Neural cell (in vitro differentiated cells): ENCODE data around the gene MRPL52. TPM values are rescaled to one million over a fixed set of nuclear protein-coding genes. Genes with fewer than 3 reads are reported as not detected.
"Not testable (repeated sequence)": the region's sequence is repeated elsewhere in the genome, so short reads cannot be mapped to it uniquely, and the experiment has no call there.

Experiments used
- H2AFZ ChIP-seq: fragments of 200-600, 300-800 bp; sonication (generic), shearing (Covaris generic); 2 replicates; pipeline ENCODE4 v1.6.0; 2014; ENCODE audit warnings: low read depth, mild to moderate bottlenecking, antibody characterized with exemption, low read length, moderate library complexity
- H3F3A ChIP-seq: fragments of 200-600 bp; shearing (Covaris generic); 2 replicates; pipeline ENCODE4 v1.6.1; 2016; ENCODE audit warnings: mild to moderate bottlenecking, moderate library complexity, mixed read lengths, antibody characterized with exemption, low read length; ENCODE audit not compliant: insufficient read depth, poor library complexity, severe bottlenecking
- H3K27ac ChIP-seq: fragments of 200-600, 300-800 bp; sonication (generic), shearing (Covaris generic); 2 replicates; pipeline ENCODE4 v1.5.1; 2014; ENCODE audit warnings: mild to moderate bottlenecking, low read length, moderate library complexity
- H3K27me3 ChIP-seq: fragments of 300-800, 200-600 bp; sonication (generic), shearing (Covaris generic); 2 replicates; pipeline ENCODE4 v1.6.0; 2014; ENCODE audit warnings: mild to moderate bottlenecking, low read depth, low read length, moderate library complexity; ENCODE audit not compliant: insufficient read depth
- H3K36me3 ChIP-seq: fragments of 300-800, 200-600 bp; sonication (generic), shearing (Covaris generic); 2 replicates; pipeline ENCODE4 v1.5.1; 2014; ENCODE audit warnings: mild to moderate bottlenecking, antibody characterized with exemption, low read length, moderate library complexity; ENCODE audit not compliant: insufficient read depth
- H3K4me2 ChIP-seq: fragments of 300-800, 200-600 bp; sonication (generic), shearing (Covaris generic); 2 replicates; pipeline ENCODE4 v1.6.0; 2014; ENCODE audit warnings: mild to moderate bottlenecking, low read length
- H3K4me3 ChIP-seq: fragments of 300-800, 200-600 bp; sonication (generic), shearing (Covaris generic); 2 replicates; pipeline ENCODE4 v1.5.1; 2014; ENCODE audit warnings: mild to moderate bottlenecking, low read length, moderate library complexity
- H3K79me2 ChIP-seq: fragments of 200-600 bp; shearing (Covaris generic); replicated peaks from 2 replicates; pipeline ENCODE4 v1.6.0; 2014; ENCODE audit warnings: mild to moderate bottlenecking, low read length, moderate library complexity; ENCODE audit not compliant: insufficient read depth
- H3K9ac ChIP-seq: fragments of 300-800, 200-600 bp; sonication (generic), shearing (Covaris generic); 2 replicates; pipeline ENCODE4 v1.6.1; 2016; ENCODE audit warnings: mild to moderate bottlenecking, low read length, mixed read lengths
- H3K9me2 ChIP-seq: fragments of 200-600 bp; shearing (Covaris generic); 2 replicates; pipeline ENCODE4 v1.6.1; 2016; ENCODE audit warnings: mild to moderate bottlenecking, low read length, mixed read lengths; ENCODE audit not compliant: insufficient read depth
- H3K9me3 ChIP-seq: fragments of 200-600, 300-800 bp; sonication (generic), shearing (Covaris generic); 2 replicates; pipeline ENCODE4 v1.6.1; 2016; ENCODE audit warnings: mild to moderate bottlenecking, mixed run types, low read length, moderate library complexity, mixed read lengths
- H4K20me1 ChIP-seq: fragments of 200-600 bp; shearing (Covaris generic); 2 replicates; pipeline ENCODE4 v1.6.1; 2016; ENCODE audit warnings: mild to moderate bottlenecking, mixed run types; ENCODE audit not compliant: insufficient read depth
- EP300 ChIP-seq: fragments of 450-650 bp; conservative IDR thresholded peaks from 2 replicates; pipeline ENCODE4 v1.6.1; 2014; ENCODE audit warnings: antibody characterized with exemption, mild to moderate bottlenecking, moderate library complexity; ENCODE audit not compliant: poor library complexity, severe bottlenecking
- EZH2 ChIP-seq: fragments of 200-600, 300-800 bp; shearing (Covaris generic), sonication (generic); IDR thresholded peaks from 2 replicates; pipeline ENCODE4 v1.6.1; 2014; ENCODE audit warnings: antibody characterized with exemption, low read length, borderline replicate concordance, mild to moderate bottlenecking; ENCODE audit not compliant: insufficient read depth, poor library complexity, severe bottlenecking
- MXI1 ChIP-seq: fragments of 450-650 bp; conservative IDR thresholded peaks from 2 replicates; pipeline ENCODE4 v1.6.1; 2014; ENCODE audit warnings: antibody characterized with exemption, mild to moderate bottlenecking; ENCODE audit not compliant: poor library complexity, severe bottlenecking
- POLR2AphosphoS5 ChIP-seq: IDR thresholded peaks from 2 replicates; pipeline ENCODE4 v1.6.1; 2012
- RAD21 ChIP-seq: fragments of 450-650 bp; conservative IDR thresholded peaks from 2 replicates; pipeline ENCODE4 v1.6.1; 2014; ENCODE audit warnings: antibody characterized with exemption, mild to moderate bottlenecking, moderate library complexity
- SMC3 ChIP-seq: fragments of 450-650 bp; conservative IDR thresholded peaks from 2 replicates; pipeline ENCODE4 v1.6.1; 2014; ENCODE audit warnings: antibody characterized with exemption, mild to moderate bottlenecking, moderate library complexity; ENCODE audit not compliant: poor library complexity
- TAF1 ChIP-seq: IDR thresholded peaks from 2 replicates; pipeline ENCODE4 v1.6.1; 2012; ENCODE audit warnings: low read depth
- polyA plus RNA-seq: library from polyadenylated mRNA; depleted of rRNA; stranded (reverse); fragments of >200 nt; gene quantifications from 2 replicates; pipeline ENCODE4 v1.2.3, GENCODE V29; 2014
- TF ChIP-seq, protein P1 (sequence below): fragments of 450-650 bp; IDR thresholded peaks from 2 replicates; pipeline ENCODE4 v1.5.1; 2014; ENCODE audit warnings: antibody characterized with exemption, mild to moderate bottlenecking, moderate library complexity; ENCODE audit not compliant: poor library complexity, severe bottlenecking
- TF ChIP-seq, protein P2 (sequence below): IDR thresholded peaks from 2 replicates; pipeline ENCODE4 v1.6.1; 2012; ENCODE audit warnings: borderline replicate concordance

The MRPL52 gene
- polyA plus RNA-seq, 1 donor from 2014 or later: 161 TPM

DNA sequence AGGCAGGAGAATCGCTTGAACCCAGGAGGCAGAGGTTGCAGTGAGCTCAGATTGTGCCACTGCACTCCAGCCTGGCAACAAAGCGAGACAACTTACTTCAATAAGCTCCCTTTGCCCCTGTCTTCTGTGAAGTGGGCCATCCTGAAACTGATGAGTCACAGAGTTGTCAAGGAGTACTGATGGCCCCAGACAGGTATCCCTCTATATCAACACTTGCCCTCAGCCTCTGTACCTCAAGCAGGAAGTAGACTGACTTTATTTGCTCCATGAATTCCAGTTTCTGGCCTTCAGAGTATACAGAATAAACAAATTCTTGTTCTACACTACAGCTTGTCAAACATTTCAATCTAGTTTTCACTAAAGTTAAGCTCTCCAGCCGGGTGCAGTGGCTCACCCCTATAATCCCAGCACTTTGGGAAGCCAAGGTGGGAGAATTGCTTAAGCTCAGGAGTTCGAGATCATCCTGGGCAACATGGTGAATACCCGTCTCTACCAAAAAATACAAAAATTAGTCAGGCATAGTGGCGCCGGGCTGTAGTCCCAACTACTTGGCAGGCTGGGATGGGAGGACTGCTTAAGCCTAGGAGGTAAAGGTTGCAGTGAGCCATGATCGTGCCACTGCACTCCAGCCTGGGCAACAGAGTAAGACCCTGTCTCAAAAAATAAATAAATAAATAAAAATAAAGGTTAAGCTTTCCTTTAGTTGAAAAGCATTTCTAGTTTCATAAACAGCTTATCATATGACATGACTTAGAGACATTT, 25.5 kb downstream of the MRPL52 start:
- H3K79me2 ChIP-seq: no peaks in the 10 kb centered on the region
- no peak overlapping the region for H3K4me2 ChIP-seq
- TF ChIP-seq EZH2 (no peak), SMC3 (no peak), MXI1 (no peak), TAF1 (no peak), POLR2AphosphoS5 (no peak), RAD21 (no peak)
- TF ChIP-seq, protein P1, sequence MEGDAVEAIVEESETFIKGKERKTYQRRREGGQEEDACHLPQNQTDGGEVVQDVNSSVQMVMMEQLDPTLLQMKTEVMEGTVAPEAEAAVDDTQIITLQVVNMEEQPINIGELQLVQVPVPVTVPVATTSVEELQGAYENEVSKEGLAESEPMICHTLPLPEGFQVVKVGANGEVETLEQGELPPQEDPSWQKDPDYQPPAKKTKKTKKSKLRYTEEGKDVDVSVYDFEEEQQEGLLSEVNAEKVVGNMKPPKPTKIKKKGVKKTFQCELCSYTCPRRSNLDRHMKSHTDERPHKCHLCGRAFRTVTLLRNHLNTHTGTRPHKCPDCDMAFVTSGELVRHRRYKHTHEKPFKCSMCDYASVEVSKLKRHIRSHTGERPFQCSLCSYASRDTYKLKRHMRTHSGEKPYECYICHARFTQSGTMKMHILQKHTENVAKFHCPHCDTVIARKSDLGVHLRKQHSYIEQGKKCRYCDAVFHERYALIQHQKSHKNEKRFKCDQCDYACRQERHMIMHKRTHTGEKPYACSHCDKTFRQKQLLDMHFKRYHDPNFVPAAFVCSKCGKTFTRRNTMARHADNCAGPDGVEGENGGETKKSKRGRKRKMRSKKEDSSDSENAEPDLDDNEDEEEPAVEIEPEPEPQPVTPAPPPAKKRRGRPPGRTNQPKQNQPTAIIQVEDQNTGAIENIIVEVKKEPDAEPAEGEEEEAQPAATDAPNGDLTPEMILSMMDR: no peak
- TF ChIP-seq, protein P2, sequence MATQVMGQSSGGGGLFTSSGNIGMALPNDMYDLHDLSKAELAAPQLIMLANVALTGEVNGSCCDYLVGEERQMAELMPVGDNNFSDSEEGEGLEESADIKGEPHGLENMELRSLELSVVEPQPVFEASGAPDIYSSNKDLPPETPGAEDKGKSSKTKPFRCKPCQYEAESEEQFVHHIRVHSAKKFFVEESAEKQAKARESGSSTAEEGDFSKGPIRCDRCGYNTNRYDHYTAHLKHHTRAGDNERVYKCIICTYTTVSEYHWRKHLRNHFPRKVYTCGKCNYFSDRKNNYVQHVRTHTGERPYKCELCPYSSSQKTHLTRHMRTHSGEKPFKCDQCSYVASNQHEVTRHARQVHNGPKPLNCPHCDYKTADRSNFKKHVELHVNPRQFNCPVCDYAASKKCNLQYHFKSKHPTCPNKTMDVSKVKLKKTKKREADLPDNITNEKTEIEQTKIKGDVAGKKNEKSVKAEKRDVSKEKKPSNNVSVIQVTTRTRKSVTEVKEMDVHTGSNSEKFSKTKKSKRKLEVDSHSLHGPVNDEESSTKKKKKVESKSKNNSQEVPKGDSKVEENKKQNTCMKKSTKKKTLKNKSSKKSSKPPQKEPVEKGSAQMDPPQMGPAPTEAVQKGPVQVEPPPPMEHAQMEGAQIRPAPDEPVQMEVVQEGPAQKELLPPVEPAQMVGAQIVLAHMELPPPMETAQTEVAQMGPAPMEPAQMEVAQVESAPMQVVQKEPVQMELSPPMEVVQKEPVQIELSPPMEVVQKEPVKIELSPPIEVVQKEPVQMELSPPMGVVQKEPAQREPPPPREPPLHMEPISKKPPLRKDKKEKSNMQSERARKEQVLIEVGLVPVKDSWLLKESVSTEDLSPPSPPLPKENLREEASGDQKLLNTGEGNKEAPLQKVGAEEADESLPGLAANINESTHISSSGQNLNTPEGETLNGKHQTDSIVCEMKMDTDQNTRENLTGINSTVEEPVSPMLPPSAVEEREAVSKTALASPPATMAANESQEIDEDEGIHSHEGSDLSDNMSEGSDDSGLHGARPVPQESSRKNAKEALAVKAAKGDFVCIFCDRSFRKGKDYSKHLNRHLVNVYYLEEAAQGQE: no peak
- no peak overlapping the region for H2AFZ ChIP-seq
- H3K27ac ChIP-seq: no peak overlapping the region
- H3K27me3 ChIP-seq: no peaks in the 10 kb centered on the region
- H3K9me2 ChIP-seq: no peaks in the 10 kb centered on the region
- no peaks in the 10 kb centered on the region for H3K9me3 ChIP-seq
- no peaks in the 10 kb centered on the region for H3K36me3 ChIP-seq
- H3F3A ChIP-seq: no peaks in the 10 kb centered on the region
- no peak overlapping the region for H3K4me3 ChIP-seq
- no peak overlapping the region for H3K9ac ChIP-seq
- H4K20me1 ChIP-seq: no peaks in the 10 kb centered on the region

DNA sequence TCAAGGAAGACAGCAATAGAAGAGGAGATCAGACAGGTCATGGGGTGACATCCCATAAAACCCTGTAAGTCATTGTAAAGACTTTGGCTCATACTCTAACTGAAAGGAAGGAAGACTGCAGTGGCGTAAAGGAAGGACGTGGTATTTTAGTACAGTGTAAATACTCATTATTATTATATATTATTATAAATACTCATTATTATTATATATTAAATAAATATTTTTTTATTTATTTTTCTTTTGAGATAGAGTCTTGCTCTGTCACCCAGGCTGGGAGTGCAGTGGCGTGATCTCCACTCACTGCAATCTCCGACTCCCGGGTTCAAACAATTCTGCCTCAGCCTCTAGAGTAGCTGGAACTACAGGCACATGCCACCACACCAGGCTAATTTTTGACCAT, 26.7 kb downstream of the MRPL52 start:
- no peak overlapping the region for H3K4me3 ChIP-seq
- H3K79me2 ChIP-seq: no peaks in the 10 kb centered on the region
- no peaks in the 10 kb centered on the region for H3K9me2 ChIP-seq
- no peak overlapping the region for H3K27ac ChIP-seq
- H3K27me3 ChIP-seq: no peaks in the 10 kb centered on the region
- no peaks in the 10 kb centered on the region for H3K9me3 ChIP-seq
- no peaks in the 10 kb centered on the region for H4K20me1 ChIP-seq
- H2AFZ ChIP-seq: no peak overlapping the region
- H3K4me2 ChIP-seq: no peak overlapping the region
- no peaks in the 10 kb centered on the region for H3F3A ChIP-seq
- no peak overlapping the region for H3K9ac ChIP-seq
- no peaks in the 10 kb centered on the region for H3K36me3 ChIP-seq
- TF ChIP-seq TAF1 (no peak), RAD21 (no peak), SMC3 (no peak), EZH2 (no peak), EP300 (no peak), MXI1 (no peak), POLR2AphosphoS5 (no peak)
- TF ChIP-seq, protein P2: no peak
- TF ChIP-seq, protein P1: no peak

DNA sequence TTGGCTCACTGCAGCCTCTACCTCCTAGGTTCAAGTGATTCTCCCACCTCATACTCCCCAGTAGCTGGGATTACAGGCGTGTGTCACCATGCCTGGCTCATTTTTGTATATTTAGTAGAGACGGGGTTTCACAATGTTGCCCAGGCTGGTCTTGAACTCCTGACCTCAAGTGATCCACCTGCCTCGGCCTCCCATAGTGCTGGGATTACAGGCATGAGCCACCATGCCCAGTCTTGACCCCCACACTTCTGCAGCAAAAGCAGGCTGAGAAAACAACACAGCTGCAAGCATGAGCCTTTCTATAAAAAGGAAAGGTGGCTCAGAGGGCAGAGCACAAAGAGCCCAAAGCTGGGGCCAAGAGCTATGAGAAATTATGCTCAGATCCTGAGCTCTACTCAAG, 30.7 kb downstream of the MRPL52 start:
- H3K36me3 ChIP-seq, H4K20me1 ChIP-seq, H3K4me3 ChIP-seq, H3K4me2 ChIP-seq, H3K9ac ChIP-seq, H3F3A ChIP-seq, H2AFZ ChIP-seq, H3K9me3 ChIP-seq, H3K27ac ChIP-seq, H3K79me2 ChIP-seq, H3K27me3 ChIP-seq, H3K9me2 ChIP-seq: not testable (repeated sequence)
